HEK293 (cell line): ENCODE measurements around the gene GNG4.
A peak's percentile ranks its signal among the peaks of the same experiment; 100 is the strongest.

Experiments used
- CTCF ChIA-PET: fragments of 350-600 bp; formaldehyde crosslinking; extraction: SDS; loops from one replicate; lab custom pipeline; 2021; ENCODE audit warnings: antibody characterized with exemption; lab: Yijun Ruan, JAX
- POLR2A ChIA-PET: fragments of 300-600 bp; formaldehyde crosslinking; extraction: SDS; loops from one replicate; lab custom pipeline; 2020; ENCODE audit warnings: antibody characterized with exemption, inconsistent platforms; lab: Yijun Ruan, JAX
- H3K27ac ChIP-seq: fragments of 200-500 bp; sonication (Bioruptor generic); 2 replicates; pipeline ENCODE4 v1.5.1; 2014; ENCODE audit warnings: low read depth, low read length, control low read depth, inconsistent platforms; ENCODE audit errors: extremely low read depth
- H3K36me3 ChIP-seq, 2 experiments: fragments of 200-500 bp in 1 of 2; sonication (Bioruptor generic) in 1 of 2; 1 replicate in 1 of 2; 2 replicates in 1 of 2; pipeline ENCODE4 v1.5.1; 2014 to 2017; ENCODE audit warnings: inconsistent platforms in 2 of 2, low read length in 2 of 2; ENCODE audit not compliant: control insufficient read depth in 2 of 2, insufficient read depth in 1 of 2
- H3K4me1 ChIP-seq: fragments of 200-500 bp; sonication (Bioruptor generic); 2 replicates; pipeline ENCODE4 v1.5.1; 2014; ENCODE audit warnings: mild to moderate bottlenecking, low read length, inconsistent platforms; ENCODE audit not compliant: control insufficient read depth, insufficient read depth
- H3K4me3 ChIP-seq: 2 replicates; pipeline ENCODE4 v1.5.1; 2011; ENCODE audit warnings: low read depth, mild to moderate bottlenecking, control low read depth, low read length, moderate library complexity
- H3K9me3 ChIP-seq: fragments of 200-500 bp; sonication (Bioruptor generic); 2 replicates; pipeline ENCODE4 v1.5.1; 2014; ENCODE audit warnings: low read depth, low read length, inconsistent platforms; ENCODE audit not compliant: control insufficient read depth, insufficient read depth
- BCL11B ChIP-seq: fragments of 450-650 bp; formaldehyde crosslinking; IDR thresholded peaks from 2 replicates; pipeline ENCODE4 v1.5.1; 2016; ENCODE audit warnings: low read depth, missing biosample characterization, missing genetic modification characterization
- GLIS2 ChIP-seq: fragments of 450-650 bp; formaldehyde crosslinking; IDR thresholded peaks from 2 replicates; pipeline ENCODE4 v1.5.1; 2016; ENCODE audit warnings: missing biosample characterization, missing genetic modification characterization
- SALL2 ChIP-seq: fragments of 450-650 bp; formaldehyde crosslinking; IDR thresholded peaks from 2 replicates; pipeline ENCODE4 v1.5.0; 2017; ENCODE audit warnings: missing biosample characterization, mild to moderate bottlenecking, missing genetic modification characterization, borderline replicate concordance
- SETDB1 ChIP-seq: IDR thresholded peaks from one replicate; pipeline ENCODE4 v1.6.1; 2017; ENCODE audit warnings: mild to moderate bottlenecking, low read length, moderate library complexity, mixed read lengths; ENCODE audit not compliant: insufficient read length
- TSHZ1 ChIP-seq: fragments of 450-650 bp; formaldehyde crosslinking; IDR thresholded peaks from 2 replicates; pipeline ENCODE4 v1.5.1; 2016; ENCODE audit warnings: missing biosample characterization, missing genetic modification characterization, borderline replicate concordance
- ZFP41 ChIP-seq: fragments of 450-650 bp; formaldehyde crosslinking; IDR thresholded peaks from 2 replicates; pipeline ENCODE4 v1.5.1; 2016; ENCODE audit warnings: missing biosample characterization, missing genetic modification characterization, borderline replicate concordance
- ZFP69B ChIP-seq: fragments of 450-650 bp; formaldehyde crosslinking; IDR thresholded peaks from 2 replicates; pipeline ENCODE4 v1.5.1; 2016; ENCODE audit warnings: missing biosample characterization, missing genetic modification characterization
- ZNF121 ChIP-seq: fragments of 450-650 bp; formaldehyde crosslinking; IDR thresholded peaks from 2 replicates; pipeline ENCODE4 v1.5.1; 2016; ENCODE audit warnings: missing biosample characterization, missing genetic modification characterization
- ZNF157 ChIP-seq: fragments of 450-650 bp; formaldehyde crosslinking; IDR thresholded peaks from 2 replicates; pipeline ENCODE4 v1.5.1; 2016; ENCODE audit warnings: missing biosample characterization, missing genetic modification characterization
- ZNF16 ChIP-seq: fragments of 450-650 bp; formaldehyde crosslinking; IDR thresholded peaks from 2 replicates; pipeline ENCODE4 v1.5.1; 2016; ENCODE audit warnings: low read depth, missing biosample characterization, missing genetic modification characterization
- ZNF184 ChIP-seq: fragments of 450-650 bp; IDR thresholded peaks from 2 replicates; pipeline ENCODE4 v1.5.1; 2018; ENCODE audit warnings: missing biosample characterization, mild to moderate bottlenecking, missing genetic modification characterization
- ZNF366 ChIP-seq: fragments of 450-650 bp; formaldehyde crosslinking; conservative IDR thresholded peaks from 2 replicates; pipeline ENCODE4 v1.5.1; 2016; ENCODE audit warnings: missing biosample characterization, missing genetic modification characterization
- ZNF394 ChIP-seq: fragments of 450-650 bp; formaldehyde crosslinking; IDR thresholded peaks from 2 replicates; pipeline ENCODE4 v1.5.1; 2016; ENCODE audit warnings: missing biosample characterization, missing genetic modification characterization, mild to moderate bottlenecking, moderate library complexity, borderline replicate concordance
- ZNF473 ChIP-seq: fragments of 450-650 bp; formaldehyde crosslinking; IDR thresholded peaks from 2 replicates; pipeline ENCODE4 v1.5.1; 2017; ENCODE audit warnings: missing biosample characterization, missing genetic modification characterization
- ZNF596 ChIP-seq: fragments of 450-650 bp; IDR thresholded peaks from 2 replicates; pipeline ENCODE4 v1.5.0; 2018; ENCODE audit warnings: missing biosample characterization, mild to moderate bottlenecking, missing genetic modification characterization, moderate library complexity
- ZNF654 ChIP-seq: fragments of 450-650 bp; formaldehyde crosslinking; IDR thresholded peaks from 2 replicates; pipeline ENCODE4 v1.5.1; 2016; ENCODE audit warnings: low read depth, missing biosample characterization, missing genetic modification characterization
- ZNF677 ChIP-seq: fragments of 450-650 bp; IDR thresholded peaks from 2 replicates; pipeline ENCODE4 v1.5.0; 2018; ENCODE audit warnings: missing biosample characterization, mild to moderate bottlenecking, missing genetic modification characterization, moderate library complexity
- ZNF692 ChIP-seq: fragments of 450-650 bp; formaldehyde crosslinking; IDR thresholded peaks from 2 replicates; pipeline ENCODE4 v1.5.1; 2016; ENCODE audit warnings: missing biosample characterization, missing genetic modification characterization
- TF ChIP-seq, protein P1 (sequence below): fragments of 450-650 bp; formaldehyde crosslinking; IDR thresholded peaks from 2 replicates; pipeline ENCODE4 v1.5.1; 2016; ENCODE audit warnings: missing biosample characterization, missing genetic modification characterization

GNG4 gene

DNA sequence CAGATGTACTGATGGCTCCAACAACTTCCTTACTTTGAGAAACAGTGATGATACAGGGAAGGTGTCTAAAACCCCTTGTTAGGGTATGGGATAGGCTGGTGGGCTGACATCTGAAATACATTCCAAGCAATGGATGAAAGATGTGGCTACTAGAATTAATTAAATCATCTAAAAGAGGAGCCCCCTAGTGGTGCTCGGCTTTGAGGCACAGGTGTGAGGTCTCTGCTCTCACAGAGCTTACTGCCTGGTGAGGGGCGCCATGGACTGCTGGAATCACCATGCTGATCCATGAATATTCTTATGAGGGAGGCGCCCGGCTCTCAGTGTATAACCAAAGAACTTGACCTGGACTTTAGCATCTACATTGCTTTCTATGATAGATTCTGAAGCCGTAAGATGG, 48.5 kb downstream of the GNG4 start:
- H3K4me1 ChIP-seq: no peaks in the 10 kb centered on the region
- H3K9me3 ChIP-seq: no peaks in the 10 kb centered on the region
- no peak overlapping the region for H3K4me3 ChIP-seq
- no peak overlapping the region for H3K27ac ChIP-seq
- POLR2A ChIA-PET: interaction anchor here (0.5 kb wide), 1 partner anchor 8 kb away, joined by 3 read pairs; no protein-coding TSS in a partner anchor
- TF ChIP-seq, protein P1, sequence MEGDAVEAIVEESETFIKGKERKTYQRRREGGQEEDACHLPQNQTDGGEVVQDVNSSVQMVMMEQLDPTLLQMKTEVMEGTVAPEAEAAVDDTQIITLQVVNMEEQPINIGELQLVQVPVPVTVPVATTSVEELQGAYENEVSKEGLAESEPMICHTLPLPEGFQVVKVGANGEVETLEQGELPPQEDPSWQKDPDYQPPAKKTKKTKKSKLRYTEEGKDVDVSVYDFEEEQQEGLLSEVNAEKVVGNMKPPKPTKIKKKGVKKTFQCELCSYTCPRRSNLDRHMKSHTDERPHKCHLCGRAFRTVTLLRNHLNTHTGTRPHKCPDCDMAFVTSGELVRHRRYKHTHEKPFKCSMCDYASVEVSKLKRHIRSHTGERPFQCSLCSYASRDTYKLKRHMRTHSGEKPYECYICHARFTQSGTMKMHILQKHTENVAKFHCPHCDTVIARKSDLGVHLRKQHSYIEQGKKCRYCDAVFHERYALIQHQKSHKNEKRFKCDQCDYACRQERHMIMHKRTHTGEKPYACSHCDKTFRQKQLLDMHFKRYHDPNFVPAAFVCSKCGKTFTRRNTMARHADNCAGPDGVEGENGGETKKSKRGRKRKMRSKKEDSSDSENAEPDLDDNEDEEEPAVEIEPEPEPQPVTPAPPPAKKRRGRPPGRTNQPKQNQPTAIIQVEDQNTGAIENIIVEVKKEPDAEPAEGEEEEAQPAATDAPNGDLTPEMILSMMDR (tag by site-specific recombination): 0 out of 2 replicates have a peak, but pooled peaks have one; percentile 21
- TF ChIP-seq ZNF16 (tag by site-specific recombination): no peak
- CTCF ChIA-PET: interaction anchor here (0.6 to 4.2 kb wide), 48 partner anchors 9 to 1444 kb away, joined by 3 to 23 read pairs (median 4); no protein-coding TSS in a partner anchor
- no peaks in the 10 kb centered on the region for H3K36me3 ChIP-seq

- POLR2A ChIA-PET: interaction anchor here (0.8 to 1.5 kb wide), 2 partner anchors 80 to 96 kb away, joined by 3 read pairs; partner anchors contain the start of gene B3GALNT2
- H3K4me3 ChIP-seq: no peak overlapping the region
- H3K36me3 ChIP-seq: no peaks in the 10 kb centered on the region
- H3K9me3 ChIP-seq: no peaks in the 10 kb centered on the region
- no peak overlapping the region for H3K27ac ChIP-seq
- no peaks in the 10 kb centered on the region for H3K4me1 ChIP-seq
- CTCF ChIA-PET: interaction anchor here (0.6 to 4.2 kb wide), 17 partner anchors 8 to 860 kb away, joined by 3 to 23 read pairs (median 4); no protein-coding TSS in a partner anchor
- TF ChIP-seq TSHZ1 (tag by site-specific recombination): no peak
- no peak for TF ChIP-seq ZNF184 (tag by site-specific recombination)
- no peak for TF ChIP-seq GLIS2 (tag by site-specific recombination)
- TF ChIP-seq ZNF692: no peak
Measured at GRCh38 chr1:235599536-235599935, 50.0 kb downstream of the GNG4 start.

- Histone ChIP-seq H3K4me3 (no peak overlapping the region), H3K9me3 (no peaks in the 10 kb centered on the region), H3K27ac (no peak overlapping the region), H3K36me3 (no peaks in the 10 kb centered on the region), H3K4me1 (no peaks in the 10 kb centered on the region)
- CTCF ChIA-PET: interaction anchor here (0.6 to 3.8 kb wide), 26 partner anchors 10 to 1853 kb away, joined by 3 to 20 read pairs (median 4); no protein-coding TSS in a partner anchor
- POLR2A ChIA-PET: interaction anchor here (0.7 kb wide), 2 partner anchors 9 to 131 kb away, joined by 3 to 7 read pairs; no protein-coding TSS in a partner anchor
- peak; percentile 90 for TF ChIP-seq ZNF121 (tag by site-specific recombination)
- TF ChIP-seq ZNF473 (tag by site-specific recombination): no peak
- no peak for TF ChIP-seq SETDB1
- TF ChIP-seq ZNF654 (tag by site-specific recombination): no peak
- no peak for TF ChIP-seq ZFP41
- no peak for TF ChIP-seq ZNF157
- TF ChIP-seq ZNF596 (tag by site-specific recombination): no peak
- no peak for TF ChIP-seq ZNF366
- TF ChIP-seq ZNF394 (tag by site-specific recombination): no peak
- no peak for TF ChIP-seq ZNF677
- no peak for TF ChIP-seq BCL11B (tag by site-specific recombination)
- no peak for TF ChIP-seq SALL2 (tag by site-specific recombination)
- no peak for TF ChIP-seq ZFP69B
- no peak for TF ChIP-seq TSHZ1 (tag by site-specific recombination)
Measured at GRCh38 chr1:235597867-235598553, 51.6 kb downstream of the GNG4 start.
